Natural killer cell (primary cell): ENCODE data around the gene CMIP. TPM values are rescaled to one million over a fixed set of nuclear protein-coding genes. Genes with fewer than 3 reads are reported as not detected.

ENCODE experiments used
- ATAC-seq, 3 donors: fragments of 150-1000 bp in 2 of 3; fragments of 200-7000 bp in 1 of 3; cut with Tn5 transposase; 1 replicate in 1 of 3; 2 replicates in 2 of 3; pipeline ENCODE4 v1.10.0; 2021; ENCODE audit warnings: mild to moderate bottlenecking in 2 of 3, moderate library complexity in 2 of 3
- DNase-seq, 2 donors: peaks; one replicate each; pipeline versions ENCODE4 v3.0.0 to v3.0.0-alpha.2; 2013 to 2021; ENCODE audit warnings: mixed read lengths in 1 of 2
- H3K27ac ChIP-seq: one replicate; pipeline ENCODE4 v1.5.1; 2013; ENCODE audit warnings: mild to moderate bottlenecking, low read length
- H3K27me3 ChIP-seq: one replicate; pipeline ENCODE4 v1.6.1; 2013; ENCODE audit warnings: low read length; ENCODE audit not compliant: control insufficient read depth, insufficient read depth
- H3K36me3 ChIP-seq: one replicate; pipeline ENCODE4 v1.6.1; 2013; ENCODE audit warnings: low read length; ENCODE audit not compliant: control insufficient read depth, insufficient read depth
- H3K4me1 ChIP-seq: one replicate; pipeline ENCODE4 v1.6.1; 2013; ENCODE audit warnings: low read length; ENCODE audit not compliant: control insufficient read depth, insufficient read depth
- H3K4me3 ChIP-seq: one replicate; pipeline ENCODE4 v1.5.1; 2013; ENCODE audit warnings: low read length
- H3K9me3 ChIP-seq: one replicate; pipeline ENCODE4 v1.6.1; 2013; ENCODE audit warnings: low read length; ENCODE audit not compliant: control insufficient read depth, insufficient read depth
- H3K27ac Mint-ChIP-seq, 2 donors: one replicate each; pipeline ENCODE4 v1.8.0; 2022; ENCODE audit warnings: mild to moderate bottlenecking in 2 of 2, mixed read lengths in 2 of 2, moderate library complexity in 1 of 2
- H3K27me3 Mint-ChIP-seq, 2 donors: one replicate each; pipeline ENCODE4 v1.8.0; 2022; ENCODE audit warnings: low read depth in 2 of 2, mixed read lengths in 2 of 2
- H3K36me3 Mint-ChIP-seq: one replicate; pipeline ENCODE4 v1.8.0; 2022; ENCODE audit warnings: mixed read lengths
- H3K4me1 Mint-ChIP-seq, 2 donors: one replicate each; pipeline ENCODE4 v1.8.0; 2022; ENCODE audit warnings: mixed read lengths in 2 of 2
- H3K4me3 Mint-ChIP-seq: one replicate; pipeline ENCODE4 v1.8.0; 2022; ENCODE audit warnings: mild to moderate bottlenecking, moderate library complexity, mixed read lengths
- H3K9me3 Mint-ChIP-seq, 2 donors: one replicate each; pipeline ENCODE4 v1.8.0; 2022; ENCODE audit warnings: mixed read lengths in 2 of 2
- WGBS: methylation state at CpG from one replicate; pipeline ENCODE4 v1.1.7; 2013; ENCODE audit warnings: missing lambda C conversion rate; ENCODE audit not compliant: insufficient coverage; 5-methylcytosine and 5-hydroxymethylcytosine counted together
- intact Hi-C: fragments of 100-400 bp; cut with micrococcal nuclease; formaldehyde crosslinking; loops from one replicate; pipeline ENCODE4 v1.14.2; 2022
- total RNA-seq, 4 donors: library from RNA; stranded (reverse); fragments of 120-200 nt in 1 of 4; gene quantifications; one replicate each; pipeline versions ENCODE4 v1.2.3 to v1.2.4, GENCODE V29; 2013 to 2022
- TF ChIP-seq, protein P1 (sequence below): fragments of 200-600 bp; IDR thresholded peaks from one replicate; pipeline ENCODE4 v1.8.0; 2022; ENCODE audit warnings: antibody characterized with exemption

CMIP gene
- total RNA-seq, 3 donors from 2014 or later (not counting 1 experiment from before 2014, with no cell fraction given) = 88.2 to 115 (median 91.5) TPM

DNA sequence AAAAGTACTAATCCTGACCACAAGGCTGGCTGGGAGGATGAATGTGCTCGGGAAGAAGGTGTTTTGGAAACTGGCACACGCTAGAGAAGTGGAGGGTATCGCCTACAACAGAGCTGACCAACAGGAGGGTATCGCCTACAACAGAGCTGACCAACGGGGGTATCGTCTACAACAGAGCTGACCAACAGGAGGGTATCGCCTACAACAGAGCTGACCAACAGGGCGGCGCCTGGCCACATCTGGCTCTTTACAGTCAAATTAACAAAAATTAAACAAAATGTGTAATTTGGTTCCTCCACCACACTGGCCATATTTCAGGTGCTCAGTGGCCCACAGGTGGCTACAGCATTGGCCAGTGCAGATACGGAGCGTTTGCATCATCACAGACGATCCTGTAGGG is 153.5 kb downstream of the CMIP start:
- no peak overlapping the region for H3K4me3 Mint-ChIP-seq
- no peaks in the 10 kb centered on the region for H3K27me3 ChIP-seq
- H3K27ac Mint-ChIP-seq = peak overlapping the region in 1 of 2 donors; percentile 72
- H3K27ac ChIP-seq = no peak overlapping the region
- no peaks in the 10 kb centered on the region for H3K9me3 Mint-ChIP-seq
- ATAC-seq (no peak), DNase-seq (no peak)
- no peaks in the 10 kb centered on the region for H3K36me3 ChIP-seq
- no peaks in the 10 kb centered on the region for H3K4me1 ChIP-seq
- TF ChIP-seq, protein P1, sequence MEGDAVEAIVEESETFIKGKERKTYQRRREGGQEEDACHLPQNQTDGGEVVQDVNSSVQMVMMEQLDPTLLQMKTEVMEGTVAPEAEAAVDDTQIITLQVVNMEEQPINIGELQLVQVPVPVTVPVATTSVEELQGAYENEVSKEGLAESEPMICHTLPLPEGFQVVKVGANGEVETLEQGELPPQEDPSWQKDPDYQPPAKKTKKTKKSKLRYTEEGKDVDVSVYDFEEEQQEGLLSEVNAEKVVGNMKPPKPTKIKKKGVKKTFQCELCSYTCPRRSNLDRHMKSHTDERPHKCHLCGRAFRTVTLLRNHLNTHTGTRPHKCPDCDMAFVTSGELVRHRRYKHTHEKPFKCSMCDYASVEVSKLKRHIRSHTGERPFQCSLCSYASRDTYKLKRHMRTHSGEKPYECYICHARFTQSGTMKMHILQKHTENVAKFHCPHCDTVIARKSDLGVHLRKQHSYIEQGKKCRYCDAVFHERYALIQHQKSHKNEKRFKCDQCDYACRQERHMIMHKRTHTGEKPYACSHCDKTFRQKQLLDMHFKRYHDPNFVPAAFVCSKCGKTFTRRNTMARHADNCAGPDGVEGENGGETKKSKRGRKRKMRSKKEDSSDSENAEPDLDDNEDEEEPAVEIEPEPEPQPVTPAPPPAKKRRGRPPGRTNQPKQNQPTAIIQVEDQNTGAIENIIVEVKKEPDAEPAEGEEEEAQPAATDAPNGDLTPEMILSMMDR = no peak
- no peak overlapping the region for H3K4me3 ChIP-seq
- H3K9me3 ChIP-seq = no peaks in the 10 kb centered on the region
- H3K36me3 Mint-ChIP-seq = no peaks in the 10 kb centered on the region
- H3K27me3 Mint-ChIP-seq = no peaks in the 10 kb centered on the region
- peaks cover 51 to 53% of the 10 kb centered on the region in 2 donors for H3K4me1 Mint-ChIP-seq
- WGBS = 93% methylated on average over 12 of the region's 12 CpGs
- intact Hi-C loops = no loop called here

DNA sequence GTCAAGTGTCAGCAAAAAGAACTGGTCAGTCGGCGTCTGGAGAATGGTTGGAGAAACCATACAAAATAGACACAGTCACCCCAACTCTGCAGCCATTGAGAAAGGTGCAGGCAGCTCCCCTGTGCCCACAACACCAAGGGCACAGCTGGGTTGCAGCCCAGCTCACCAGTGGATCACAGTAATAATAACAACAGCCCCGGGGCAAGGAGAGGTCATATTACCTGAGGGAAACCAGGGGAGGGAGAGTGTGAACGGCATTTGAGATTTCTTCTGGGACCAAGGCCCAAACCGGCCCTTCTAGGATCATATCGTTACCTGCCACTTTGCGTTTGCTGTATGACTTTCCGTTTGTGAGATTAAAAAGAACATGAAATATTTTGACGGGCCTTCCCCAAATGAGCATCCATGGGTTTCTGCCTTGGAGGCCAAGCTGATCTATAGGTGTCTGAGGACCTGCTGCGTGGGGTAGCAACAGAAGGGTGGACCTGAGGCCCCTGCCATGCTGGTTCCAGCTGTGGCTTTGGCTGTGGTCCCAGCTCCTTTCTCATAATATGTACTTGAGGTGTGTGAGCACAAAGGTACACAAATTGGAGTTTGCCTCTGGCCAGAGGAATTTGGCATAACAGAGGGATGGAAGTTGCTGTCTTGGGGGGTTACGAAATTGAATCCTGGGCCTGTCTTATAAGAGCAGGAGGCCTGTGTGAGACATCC is 154.6 kb downstream of the CMIP start:
- H3K27ac Mint-ChIP-seq = peak overlapping the region in 1 of 2 donors; percentile 57

DNA sequence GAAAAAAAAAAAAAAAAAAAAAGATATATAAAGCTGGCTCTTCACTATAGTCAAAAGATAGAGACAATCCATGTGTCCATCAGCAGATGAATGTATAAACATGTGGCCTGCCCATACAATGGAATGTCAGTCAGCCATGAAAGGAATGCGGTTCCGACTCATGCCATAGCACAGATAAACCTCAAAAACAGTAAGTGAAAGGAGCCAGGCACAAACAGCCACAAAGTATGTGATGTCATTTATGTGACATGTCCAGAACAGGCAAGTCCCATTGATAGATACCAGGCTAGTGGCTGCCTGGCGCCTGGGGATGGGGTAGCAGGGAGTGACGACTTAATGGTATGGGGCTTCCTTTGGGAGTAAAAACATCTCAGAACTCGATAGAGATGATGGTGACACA is 155.7 kb downstream of the CMIP start:
- Mint-ChIP-seq H3K4me3 (no peak overlapping the region), H3K36me3 (no peaks in the 10 kb centered on the region), H3K27me3 (no peaks in the 10 kb centered on the region), H3K27ac (no peak overlapping the region), H3K9me3 (no peaks in the 10 kb centered on the region), H3K4me1 (peaks cover 44 to 53% of the 10 kb centered on the region in 2 donors)
- no peaks in the 10 kb centered on the region for H3K27me3 ChIP-seq
- no peak overlapping the region for H3K27ac ChIP-seq
- ATAC-seq = no peak
- TF ChIP-seq, protein P1 = no peak
- H3K4me3 ChIP-seq = no peak overlapping the region
- H3K4me1 ChIP-seq = no peaks in the 10 kb centered on the region
- intact Hi-C loops = no loop called here
- WGBS = 94% methylated on average over 5 of the region's 5 CpGs
- no peaks in the 10 kb centered on the region for H3K9me3 ChIP-seq
- H3K36me3 ChIP-seq = no peaks in the 10 kb centered on the region
- DNase-seq = no peak

More for the DNA sequence above, 154.6 kb downstream of the CMIP start:
- Mint-ChIP-seq H3K4me1 (peaks cover 45 to 57% of the 10 kb centered on the region in 2 donors), H3K27me3 (no peaks in the 10 kb centered on the region), H3K36me3 (no peaks in the 10 kb centered on the region), H3K9me3 (no peaks in the 10 kb centered on the region), H3K4me3 (no peak overlapping the region)
- intact Hi-C loops = no loop called here
- 94% methylated on average over 11 of the region's 11 CpGs for WGBS
- Histone ChIP-seq H3K36me3 (no peaks in the 10 kb centered on the region), H3K9me3 (no peaks in the 10 kb centered on the region), H3K27me3 (no peaks in the 10 kb centered on the region), H3K4me3 (no peak overlapping the region), H3K4me1 (no peaks in the 10 kb centered on the region), H3K27ac (no peak overlapping the region)
- TF ChIP-seq, protein P1 = no peak
- ATAC-seq (no peak), DNase-seq (no peak)

DNA sequence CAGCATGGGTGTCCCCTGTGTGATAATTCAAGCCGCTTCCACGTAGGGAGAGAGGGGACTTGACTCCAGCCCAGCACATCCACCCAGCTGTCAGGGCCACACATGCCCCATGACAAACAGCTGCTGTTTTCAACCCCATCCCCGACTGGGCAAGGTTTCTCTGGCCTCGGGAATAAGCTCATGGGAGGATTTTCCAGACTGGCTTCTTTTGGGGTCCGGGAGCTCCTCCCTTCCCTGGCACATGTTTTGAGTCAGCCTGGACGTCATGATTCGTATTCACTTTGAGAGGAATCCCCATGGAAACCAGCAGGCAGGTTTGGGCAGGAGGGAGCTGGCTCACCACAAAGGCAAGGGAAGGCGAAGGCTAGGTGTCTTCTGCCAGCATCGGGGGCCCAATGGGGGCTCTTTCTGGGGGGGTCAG is 156.4 kb downstream of the CMIP start:
- Histone ChIP-seq H3K36me3 (no peaks in the 10 kb centered on the region), H3K27ac (no peak overlapping the region), H3K4me3 (no peak overlapping the region), H3K4me1 (no peaks in the 10 kb centered on the region), H3K27me3 (no peaks in the 10 kb centered on the region), H3K9me3 (no peaks in the 10 kb centered on the region)
- peak overlapping the region in 1 of 2 donors; percentile 40 for H3K27ac Mint-ChIP-seq
- no peak overlapping the region for H3K4me3 Mint-ChIP-seq
- ATAC-seq (no peak), DNase-seq (no peak)
- H3K27me3 Mint-ChIP-seq = no peaks in the 10 kb centered on the region
- H3K36me3 Mint-ChIP-seq = no peaks in the 10 kb centered on the region
- intact Hi-C loops = no loop called here
- no peaks in the 10 kb centered on the region for H3K9me3 Mint-ChIP-seq
- peaks cover 44 to 51% of the 10 kb centered on the region in 2 donors for H3K4me1 Mint-ChIP-seq
- 91% methylated on average over 9 of the region's 9 CpGs for WGBS
- TF ChIP-seq, protein P1 = no peak
